ENCODE data around the gene CD244. TPM values are rescaled to one million over a fixed set of nuclear protein-coding genes. Genes with fewer than 3 reads are reported as not detected.
A peak's percentile ranks its signal among the peaks of the same experiment; 100 is the strongest.

The CD244 gene
- 2.0 TPM for total RNA-seq

- Histone ChIP-seq H3K27ac (no peak within 1 kb of the TSS), H3K36me3 (no peaks in the 10 kb centered on the region), H3K9me3 (no peaks in the 10 kb centered on the region), H3K27me3 (no peaks in the 10 kb centered on the region), H3K4me1 (no peaks in the 10 kb centered on the region), H3K4me3 (peak within 1 kb of the TSS in 1 of 2 donors; percentile 7)
- DNase-seq (ENCODE audit: extremely low spot score in 2 of 2): peak in 1 of 2 donors; percentile 79
- intact Hi-C loops (cut with DNase I): no loop called here
- TF ChIP-seq POLR2AphosphoS5 (IDR thresholded peaks at IDR 0.05; ENCODE audit: insufficient read depth in 1 of 2, low read depth in 1 of 2) (no peak), CTCF (IDR thresholded peaks at IDR 0.05) (no peak), POLR2A (IDR thresholded peaks at IDR 0.05) (no peak)
These were observed at the start of gene CD244 for GRCh38 chr1:160862203-160863060. CD244 (minus strand) TSS chr1:160862887; CDS start chr1:160862677, 210 bp downstream.

- TF ChIP-seq POLR2AphosphoS5 (IDR thresholded peaks at IDR 0.05; ENCODE audit: insufficient read depth in 1 of 2, low read depth in 1 of 2): no peak
- no peak for TF ChIP-seq CTCF (IDR thresholded peaks at IDR 0.05)
- TF ChIP-seq POLR2A (IDR thresholded peaks at IDR 0.05): no peak
- no peaks in the 10 kb centered on the region for H3K4me1 ChIP-seq
- H3K27me3 ChIP-seq: no peaks in the 10 kb centered on the region
- no peak overlapping the region for H3K4me3 ChIP-seq
- no peaks in the 10 kb centered on the region for H3K9me3 ChIP-seq
- no peak overlapping the region for H3K27ac ChIP-seq
- intact Hi-C loops (cut with DNase I): no loop called here
- H3K36me3 ChIP-seq: no peaks in the 10 kb centered on the region
- DNase-seq (ENCODE audit: extremely low spot score in 2 of 2): no peak
These were observed 49.2 kb upstream of the CD244 start for GRCh38 chr1:160911925-160912324.

GRCh38 chr1:160911441-160911840 is 48.8 kb upstream of the CD244 start:
- Histone ChIP-seq H3K9me3 (no peaks in the 10 kb centered on the region), H3K36me3 (no peaks in the 10 kb centered on the region), H3K27me3 (no peaks in the 10 kb centered on the region), H3K4me3 (no peak overlapping the region), H3K4me1 (no peaks in the 10 kb centered on the region), H3K27ac (no peak overlapping the region)
- no peak for DNase-seq (ENCODE audit: extremely low spot score in 2 of 2)
- intact Hi-C loops (cut with DNase I): no loop called here
- TF ChIP-seq POLR2A (IDR thresholded peaks at IDR 0.05) (no peak), CTCF (IDR thresholded peaks at IDR 0.05) (no peak), POLR2AphosphoS5 (IDR thresholded peaks at IDR 0.05; ENCODE audit: insufficient read depth in 1 of 2, low read depth in 1 of 2) (no peak)

GRCh38 chr1:160910170-160910750 is 47.6 kb upstream of the CD244 start:
- no peaks in the 10 kb centered on the region for H3K36me3 ChIP-seq
- H3K27ac ChIP-seq: no peak overlapping the region
- no peaks in the 10 kb centered on the region for H3K4me1 ChIP-seq
- intact Hi-C loops (cut with DNase I): no loop called here
- TF ChIP-seq POLR2A (IDR thresholded peaks at IDR 0.05) (no peak), POLR2AphosphoS5 (IDR thresholded peaks at IDR 0.05; ENCODE audit: insufficient read depth in 1 of 2, low read depth in 1 of 2) (no peak)
- H3K27me3 ChIP-seq: no peaks in the 10 kb centered on the region
- H3K9me3 ChIP-seq: no peaks in the 10 kb centered on the region
- no peak for DNase-seq (ENCODE audit: extremely low spot score in 2 of 2)
- no peak overlapping the region for H3K4me3 ChIP-seq

- Histone ChIP-seq H3K9me3 (no peaks in the 10 kb centered on the region), H3K27me3 (no peaks in the 10 kb centered on the region), H3K4me3 (no peak overlapping the region), H3K27ac (no peak overlapping the region), H3K4me1 (no peaks in the 10 kb centered on the region), H3K36me3 (no peaks in the 10 kb centered on the region)
- intact Hi-C loops (cut with DNase I): no loop called here
- no peak for DNase-seq (ENCODE audit: extremely low spot score in 2 of 2)
- TF ChIP-seq POLR2AphosphoS5 (IDR thresholded peaks at IDR 0.05; ENCODE audit: insufficient read depth in 1 of 2, low read depth in 1 of 2) (no peak), POLR2A (IDR thresholded peaks at IDR 0.05) (no peak), CTCF (IDR thresholded peaks at IDR 0.05) (no peak)
These were observed 45.3 kb upstream of the CD244 start for GRCh38 chr1:160907976-160908375.
